HG03439 (cell line): Measurements from ENCODE around the gene MLX.
"Not testable (repeated sequence)": the region's sequence is repeated elsewhere in the genome, so short reads cannot be mapped to it uniquely, and the experiment has no call there.

Experiments
- ATAC-seq: cut with Tn5 transposase; IDR thresholded peaks from one replicate; pipeline ENCODE4 v1.9.1; 2021; ENCODE audit warnings: mild to moderate bottlenecking, moderate library complexity; ENCODE audit not compliant: unreplicated experiment

MLX gene

GRCh38 chr17:42554250-42555121 lies 12.4 kb upstream of the MLX start:
- peak; percentile 58 for ATAC-seq

GRCh38 chr17:42555122-42555622 lies 11.7 kb upstream of the MLX start:
- ATAC-seq = peak; percentile 9

DNA sequence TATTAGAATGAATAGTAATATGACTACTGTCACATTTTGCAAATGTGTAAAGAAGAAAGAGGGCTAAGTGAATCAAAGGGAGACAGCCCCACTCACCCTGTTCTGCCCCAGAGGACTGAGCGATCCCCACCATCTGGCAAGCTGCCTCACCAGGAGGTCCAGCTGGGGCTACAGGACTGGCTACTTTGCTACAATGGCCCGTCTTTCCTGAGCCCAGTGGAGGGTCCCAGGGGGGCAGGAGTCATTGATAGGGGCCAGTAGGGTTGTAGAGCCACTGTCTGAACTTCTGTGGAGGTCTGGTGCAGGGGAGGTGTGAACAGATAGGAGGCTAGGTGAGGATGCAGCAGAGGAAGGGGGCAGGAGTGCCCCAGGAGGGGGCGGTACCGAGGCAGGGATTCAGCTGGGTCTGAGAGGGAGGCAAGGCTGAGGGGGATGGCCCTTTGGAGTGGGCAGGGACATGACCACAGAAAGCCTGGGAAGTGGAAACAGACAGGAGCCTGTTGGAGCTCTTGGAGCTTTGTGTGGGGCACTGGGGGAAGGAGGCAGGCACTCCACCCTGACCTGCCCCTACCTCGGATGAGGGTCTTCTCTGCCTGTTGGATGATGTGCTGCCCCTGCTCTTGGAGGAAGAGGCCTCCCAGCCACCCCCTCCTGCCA lies 10.8 kb upstream of the MLX start:
- ATAC-seq = not testable (repeated sequence)

- no peak for ATAC-seq
Measured at GRCh38 chr17:42559075-42559474, 7.8 kb upstream of the MLX start.

GRCh38 chr17:42560246-42560645 lies 6.7 kb upstream of the MLX start:
- ATAC-seq = no peak

GRCh38 chr17:42561897-42562387 lies 5.0 kb upstream of the MLX start, which contains the start of gene COASY:
TSS of gene COASY (plus strand) at chr17:42562148. CDS start at chr17:42562623, 475 bp downstream.
- ATAC-seq = peak; percentile 50

DNA sequence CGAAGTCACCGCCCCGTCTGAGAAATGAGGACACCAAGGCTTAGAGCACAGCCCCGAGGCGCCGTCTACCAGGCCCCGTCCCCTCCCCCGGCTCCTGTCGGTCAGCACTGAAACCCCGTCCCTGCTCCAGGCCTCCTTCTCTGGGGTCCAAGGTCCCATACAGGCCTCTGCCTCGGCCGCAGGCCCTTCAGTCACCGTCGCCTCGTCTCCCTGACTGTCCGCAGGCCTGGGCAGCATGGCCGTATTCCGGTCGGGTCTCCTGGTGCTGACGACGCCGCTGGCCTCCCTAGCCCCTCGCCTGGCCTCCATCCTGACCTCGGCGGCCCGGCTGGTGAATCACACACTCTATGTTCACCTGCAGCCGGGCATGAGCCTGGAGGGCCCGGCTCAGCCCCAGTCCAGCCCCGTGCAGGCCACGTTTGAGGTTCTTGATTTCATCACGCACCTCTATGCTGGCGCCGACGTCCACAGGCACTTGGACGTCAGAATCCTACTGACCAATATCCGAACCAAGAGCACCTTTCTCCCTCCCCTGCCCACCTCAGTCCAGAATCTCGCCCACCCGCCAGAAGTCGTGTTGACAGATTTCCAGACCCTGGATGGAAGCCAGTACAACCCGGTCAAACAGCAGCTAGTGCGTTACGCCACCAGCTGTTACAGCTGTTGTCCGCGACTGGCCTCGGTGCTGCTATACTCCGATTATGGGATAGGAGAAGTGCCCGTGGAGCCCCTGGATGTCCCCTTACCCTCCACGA lies 4.3 kb upstream of the MLX start:
- ATAC-seq = no peak

DNA sequence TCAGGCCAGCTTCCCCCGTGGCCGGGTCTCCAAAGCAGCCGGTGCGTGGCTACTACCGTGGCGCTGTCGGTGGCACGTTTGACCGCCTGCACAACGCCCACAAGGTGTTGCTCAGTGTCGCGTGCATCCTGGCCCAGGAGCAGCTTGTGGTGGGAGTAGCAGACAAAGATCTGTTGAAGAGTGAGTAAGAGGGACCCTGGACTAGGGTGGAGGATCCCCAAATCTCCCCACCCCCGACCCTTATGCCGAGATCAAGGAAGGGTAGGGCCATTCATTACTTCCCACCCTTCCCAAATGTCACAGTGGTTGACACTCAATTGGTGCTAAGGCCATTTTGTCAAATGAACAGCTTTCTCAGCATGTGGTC lies 3.8 kb upstream of the MLX start:
- ATAC-seq = no peak

DNA sequence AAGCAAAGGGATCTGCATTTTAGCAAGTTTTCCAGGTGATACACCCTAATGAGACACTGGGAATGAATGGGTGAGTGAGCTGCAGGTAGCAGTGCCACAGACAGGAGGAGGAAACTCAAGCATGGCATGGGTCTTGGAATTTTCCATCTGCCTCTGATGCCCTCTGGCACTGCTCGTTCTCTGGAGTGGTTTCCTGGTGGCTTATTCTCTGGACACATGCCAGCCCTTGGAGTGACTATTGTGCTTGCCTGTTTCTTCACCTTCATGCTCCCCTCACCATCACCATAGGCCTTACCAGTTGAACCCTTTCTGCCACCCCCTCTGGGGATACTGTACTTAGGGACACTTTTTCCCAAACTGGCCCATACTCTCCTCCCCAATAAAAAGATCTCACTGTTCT lies 3.4 kb upstream of the MLX start:
- ATAC-seq = no peak

DNA sequence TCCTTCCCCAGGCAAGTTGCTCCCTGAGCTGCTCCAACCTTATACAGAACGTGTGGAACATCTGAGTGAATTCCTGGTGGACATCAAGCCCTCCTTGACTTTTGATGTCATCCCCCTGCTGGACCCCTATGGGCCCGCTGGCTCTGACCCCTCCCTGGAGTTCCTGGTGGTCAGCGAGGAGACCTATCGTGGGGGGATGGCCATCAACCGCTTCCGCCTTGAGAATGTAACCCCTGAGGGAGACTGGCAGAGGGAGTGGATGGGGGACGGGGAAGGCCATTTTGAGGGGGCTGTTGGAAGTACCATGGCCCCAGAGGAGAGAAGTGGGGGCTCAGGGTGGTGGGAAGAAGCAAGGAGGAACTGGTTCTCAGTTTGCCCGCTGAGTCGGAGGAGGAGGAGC lies 3.0 kb upstream of the MLX start:
- no peak for ATAC-seq

- ATAC-seq = no peak
Measured at GRCh38 chr17:42564815-42565522, 1.9 kb upstream of the MLX start.

DNA sequence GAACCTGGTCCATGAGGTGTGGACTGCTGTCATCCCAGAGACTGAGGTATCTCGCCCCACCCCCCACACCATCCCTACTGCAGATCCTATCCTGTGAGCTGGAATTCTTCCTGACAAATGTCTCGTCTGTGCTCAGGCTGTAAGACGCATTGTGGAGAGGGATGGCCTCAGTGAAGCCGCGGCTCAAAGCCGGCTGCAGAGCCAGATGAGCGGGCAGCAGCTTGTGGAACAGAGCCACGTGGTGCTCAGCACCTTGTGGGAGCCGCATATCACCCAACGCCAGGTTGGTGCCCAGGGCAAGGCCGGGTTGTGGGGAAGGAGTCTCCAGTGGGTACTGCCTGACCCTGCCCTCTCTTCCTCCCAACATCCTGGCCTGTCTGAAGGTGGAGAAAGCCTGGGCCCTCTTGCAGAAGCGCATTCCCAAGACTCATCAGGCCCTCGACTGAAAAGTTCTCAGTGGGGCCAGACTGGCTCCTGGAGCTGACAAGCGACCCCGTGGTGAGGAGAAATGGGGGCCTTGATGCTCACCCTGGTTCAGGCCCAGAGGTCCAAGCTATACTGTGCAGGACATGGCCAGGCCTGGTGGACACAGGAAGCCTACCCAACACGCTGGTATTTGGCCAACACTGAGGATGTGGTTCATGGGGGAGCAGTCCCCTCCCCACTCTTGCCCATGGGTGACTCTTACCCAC lies 1.2 kb upstream of the MLX start:
- no peak for ATAC-seq

GRCh38 chr17:42566215-42566882 lies 551 bp upstream of the MLX start:
- no peak for ATAC-seq

DNA sequence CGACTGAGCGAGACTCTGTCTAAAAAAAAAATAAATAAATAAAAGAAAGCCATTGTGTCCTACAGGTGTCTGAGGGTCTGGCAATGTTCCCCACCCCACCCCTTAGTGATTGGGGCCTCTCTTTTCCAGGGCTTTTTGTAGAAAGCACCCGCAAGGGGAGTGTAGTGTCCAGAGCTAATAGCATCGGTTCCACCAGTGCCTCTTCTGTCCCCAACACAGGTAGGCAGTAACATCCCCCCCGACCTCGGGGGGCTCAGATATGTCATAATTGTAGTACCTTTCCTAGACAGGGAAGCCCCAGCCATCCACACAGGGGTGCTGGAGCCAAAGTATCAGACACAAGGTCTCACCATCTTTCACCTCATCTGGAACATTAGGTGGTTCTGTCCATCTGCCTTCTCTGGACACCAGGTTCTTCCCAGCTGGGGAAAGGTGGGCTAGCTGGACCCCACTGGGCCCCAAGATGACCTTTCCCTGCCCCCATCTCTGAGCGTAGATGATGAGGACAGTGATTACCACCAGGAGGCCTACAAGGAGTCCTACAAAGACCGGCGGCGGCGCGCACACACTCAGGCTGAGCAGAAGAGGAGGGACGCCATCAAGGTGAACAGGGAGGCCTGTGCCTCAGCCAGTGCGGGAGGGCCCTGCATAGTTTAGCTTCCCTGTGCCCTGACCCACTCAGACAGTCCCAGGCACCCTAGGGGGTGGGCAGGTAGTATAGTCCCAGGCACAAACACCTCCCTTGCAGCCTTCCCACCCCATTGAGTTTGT lies 1.6 kb downstream of the MLX start:
- ATAC-seq = no peak

DNA sequence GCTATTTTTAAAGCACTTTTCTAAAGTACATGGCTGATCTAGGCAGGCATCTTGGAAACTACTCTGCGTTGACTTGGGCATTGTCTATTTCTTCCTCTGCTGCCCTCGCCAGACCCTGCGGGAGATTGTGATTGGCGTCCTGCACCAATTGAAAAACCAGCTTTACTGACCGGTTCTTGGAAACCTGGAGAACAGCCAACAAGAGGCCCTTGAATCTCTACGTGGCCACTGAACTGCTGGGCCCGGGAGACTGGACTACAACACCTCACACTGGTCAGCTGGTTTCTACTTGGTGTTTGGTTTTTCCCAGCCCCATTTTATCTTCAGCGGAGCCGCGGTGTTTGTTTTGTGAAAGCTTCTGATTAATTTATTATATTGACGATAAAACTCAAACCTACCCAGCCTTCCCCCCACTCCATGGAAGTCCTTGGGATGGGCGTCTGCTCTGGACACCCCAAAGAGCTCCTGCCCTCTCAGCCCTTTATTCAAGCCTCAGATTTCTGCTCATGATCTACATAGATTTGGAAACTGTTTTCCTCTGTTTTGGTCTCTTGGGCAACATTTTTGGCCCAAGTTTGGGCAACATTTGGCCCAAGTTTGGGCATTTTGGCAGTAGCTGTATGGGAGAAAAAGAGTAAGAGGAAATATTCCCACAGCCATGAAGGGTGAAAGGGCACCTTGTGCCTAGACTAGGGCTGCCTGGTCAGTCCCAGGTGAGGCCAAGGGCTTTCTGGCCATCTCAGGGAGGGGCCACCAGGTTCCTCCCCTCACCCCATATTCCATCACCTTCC lies 4.7 kb downstream of the MLX start:
- no peak for ATAC-seq

- no peak for ATAC-seq
Measured at GRCh38 chr17:42573095-42573494, 6.2 kb downstream of the MLX start.

GRCh38 chr17:42574463-42574862 lies 7.6 kb downstream of the MLX start:
- ATAC-seq = no peak

DNA sequence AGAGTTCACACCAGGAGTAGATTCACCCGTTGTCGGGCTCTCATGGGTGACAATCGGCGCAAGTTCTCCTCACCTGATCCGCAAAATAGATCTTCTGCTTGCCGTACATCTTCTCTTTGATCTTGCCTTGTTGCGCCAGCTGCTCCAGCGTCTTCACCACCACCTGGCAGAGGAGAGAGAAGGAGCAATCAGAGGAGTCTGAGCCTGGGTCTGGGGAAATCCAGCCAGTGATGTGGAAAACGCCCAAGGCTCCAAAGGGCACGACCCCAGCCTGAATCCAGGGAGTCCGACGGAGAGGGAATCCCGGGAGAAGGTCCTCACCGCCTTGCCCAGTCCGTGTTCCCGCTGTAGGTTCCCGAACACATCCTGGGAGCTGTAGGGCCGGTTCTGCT lies 10.2 kb downstream of the MLX start:
- ATAC-seq = peak; percentile 5
